GM12878 (cell line): ENCODE results near the gene GJB4. TPM values are rescaled to one million over a fixed set of nuclear protein-coding genes. Genes with fewer than 3 reads are reported as not detected.
A peak's percentile ranks its signal among the peaks of the same experiment; 100 is the strongest.

Experiments used
- BCLAF1 ChIP-seq: fragments of 450-650 bp; IDR thresholded peaks from 2 replicates; pipeline ENCODE4 v1.6.1; 2017; ENCODE audit warnings: antibody characterized with exemption, mild to moderate bottlenecking, moderate library complexity
- ELK1 ChIP-seq: IDR thresholded peaks from 2 replicates; pipeline ENCODE4 v1.6.1; 2012; ENCODE audit warnings: low read depth, low read length, improper control_type of control experiment
- NFIC ChIP-seq: IDR thresholded peaks from 2 replicates; pipeline ENCODE4 v1.6.1; 2012; ENCODE audit warnings: low read depth, mild to moderate bottlenecking, inconsistent platforms, low read length, moderate library complexity
- POU2F2 ChIP-seq: IDR thresholded peaks from 3 replicates; pipeline ENCODE4 v1.6.1; 2011; ENCODE audit warnings: low read depth, mild to moderate bottlenecking, low read length, borderline replicate concordance
- RAD21 ChIP-seq: IDR thresholded peaks from 2 replicates; pipeline ENCODE4 v1.6.1; 2011; ENCODE audit warnings: mild to moderate bottlenecking, low read depth, low read length, moderate library complexity; ENCODE audit not compliant: insufficient read depth
- RB1 ChIP-seq: fragments of 450-650 bp; formaldehyde crosslinking; IDR thresholded peaks from 2 replicates; pipeline ENCODE4 v1.6.1; 2017; ENCODE audit warnings: mild to moderate bottlenecking, borderline replicate concordance
- SMC3 ChIP-seq: IDR thresholded peaks from 2 replicates; pipeline ENCODE4 v1.6.1; 2011; ENCODE audit warnings: low read length, improper control_type of control experiment, borderline replicate concordance
- TBL1XR1 ChIP-seq: IDR thresholded peaks from 2 replicates; pipeline ENCODE4 v1.6.1; 2012; ENCODE audit warnings: low read depth, low read length, improper control_type of control experiment
- polyA plus RNA-seq, 11 experiments: library from polyadenylated mRNA; depleted of rRNA in 4 of 11; unstranded in 6 of 11; stranded (reverse) in 5 of 11; fragments of >200 nt; fragmentation: Nextera tagmentation in 4 of 11; fragmentation: Illumina TruSeq in 1 of 11; extraction: Ambion mirVana in 4 of 11; extraction: Trizol in 1 of 11; gene quantifications; 1 replicate in 1 of 11; 2 replicates in 10 of 11; pipeline versions ENCODE4 v1.2.1 to v1.2.3, GENCODE V29; 2011 to 2016; ENCODE audit warnings: inconsistent platforms in 2 of 11, missing spikeins in 2 of 11, low read depth in 1 of 11
- total RNA-seq, 4 experiments: library from RNA; depleted of rRNA in 3 of 4; stranded (reverse); fragments of >200 nt in 3 of 4; fragmentation: Illumina TruSeq in 1 of 4; extraction: Trizol in 1 of 4; gene quantifications; 2 replicates each; pipeline versions ENCODE4 v1.2.1 to v1.2.3, GENCODE V29; 2013 to 2021

GJB4 gene
- total and polyA plus RNA-seq, 10 of the 15 experiments (the other 5 are each of a cell fraction or from before 2014, with no cell fraction given) = not detected

DNA sequence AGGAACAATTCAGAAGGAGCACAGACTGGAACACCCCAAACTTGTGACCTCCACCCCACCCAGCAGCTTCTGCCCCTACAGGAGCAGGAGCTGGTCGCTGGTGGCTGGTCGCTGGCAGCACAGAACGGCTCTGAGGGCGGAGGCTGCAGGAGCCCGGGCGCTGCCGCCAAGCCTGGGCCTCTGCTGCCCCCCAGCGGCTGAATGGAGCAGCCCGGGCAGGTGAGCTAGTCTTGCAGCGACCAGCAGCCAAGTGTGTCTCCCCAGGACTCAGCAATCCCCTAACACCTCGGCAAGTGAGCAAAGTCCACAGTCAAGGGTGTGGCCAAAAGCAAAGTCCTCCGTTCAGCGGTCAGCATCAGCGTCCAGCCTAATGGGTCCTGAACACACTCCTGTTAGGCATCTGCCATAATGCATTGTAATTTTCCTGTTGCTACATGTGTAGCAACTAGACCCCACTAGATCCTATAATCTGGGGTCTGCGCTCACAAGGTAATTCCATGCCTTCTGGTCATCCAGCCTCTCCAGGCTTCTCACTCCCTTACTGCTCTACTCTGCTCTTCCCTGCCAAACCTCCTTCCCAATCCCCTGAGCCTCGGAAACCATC lies 16.8 kb upstream of the GJB4 start (continued):
- TF ChIP-seq SMC3 = peak; percentile 63; the same call in 1 of the 2 replicates
- TF ChIP-seq BCLAF1 = no peak
- TF ChIP-seq POU2F2 = 0 out of 3 replicates have a peak, but pooled peaks have one; percentile 12
- no peak for TF ChIP-seq TBL1XR1
- no peak for TF ChIP-seq ELK1
- TF ChIP-seq NFIC = no peak
- TF ChIP-seq RAD21 = peak; percentile 74
- TF ChIP-seq RB1 = 0 out of 2 replicates have a peak, but pooled peaks have one; percentile 38
